ENCODE data around the gene BDKRB2.

- TF ChIP-seq POLR2A (IDR thresholded peaks at IDR 0.05; ENCODE audit: low read depth, low read length) (no peak), TAF1 (IDR thresholded peaks at IDR 0.05; ENCODE audit: low read depth, low read length) (no peak), POLR2AphosphoS5 (IDR thresholded peaks at IDR 0.05; ENCODE audit: low read depth, low read length) (no peak)
Measured at GRCh38 chr14:96225745-96226151, 21.1 kb downstream of the BDKRB2 start.
